H9 (cell line): ENCODE data around the gene NUP205. TPM values are rescaled to one million over a fixed set of nuclear protein-coding genes. Genes with fewer than 3 reads are reported as not detected.

Experiments used
- DNase-seq: peaks from one replicate; pipeline ENCODE4 v3.0.0-alpha.2; 2017
- H2AFZ ChIP-seq: one replicate; pipeline ENCODE4 v1.6.1; 2013; ENCODE audit warnings: mild to moderate bottlenecking, low read length, control low read depth, moderate library complexity
- H2AK5ac ChIP-seq: 2 replicates; pipeline ENCODE4 v1.6.1; 2013; ENCODE audit warnings: low read length, control low read depth, mixed read lengths; ENCODE audit not compliant: insufficient read length
- H2BK120ac ChIP-seq: one replicate; pipeline ENCODE4 v1.6.1; 2013; ENCODE audit warnings: low read depth, mild to moderate bottlenecking, low read length, control low read depth, inconsistent platforms; ENCODE audit not compliant: poor library complexity, severe bottlenecking
- H2BK12ac ChIP-seq: 2 replicates; pipeline ENCODE4 v1.6.1; 2013; ENCODE audit warnings: low read length, control low read depth, mixed read lengths, low read depth; ENCODE audit not compliant: insufficient read length
- H2BK15ac ChIP-seq: 2 replicates; pipeline ENCODE4 v1.6.1; 2013; ENCODE audit warnings: low read depth, low read length, control low read depth
- H2BK20ac ChIP-seq: one replicate; pipeline ENCODE4 v1.6.1; 2013; ENCODE audit warnings: low read depth, mild to moderate bottlenecking, low read length, control low read depth, inconsistent platforms; ENCODE audit not compliant: poor library complexity, severe bottlenecking
- H2BK5ac ChIP-seq: 2 replicates; pipeline ENCODE4 v1.6.1; 2013; ENCODE audit warnings: low read length, control low read depth, mixed read lengths; ENCODE audit not compliant: insufficient read length
- H3K14ac ChIP-seq: 2 replicates; pipeline ENCODE4 v1.6.1; 2013; ENCODE audit warnings: low read length, control low read depth; ENCODE audit not compliant: insufficient read depth
- H3K18ac ChIP-seq: 2 replicates; pipeline ENCODE4 v1.6.1; 2013; ENCODE audit warnings: low read depth, mild to moderate bottlenecking, mixed read lengths, low read length, control low read depth; ENCODE audit not compliant: insufficient read length
- H3K23ac ChIP-seq: 2 replicates; pipeline ENCODE4 v1.6.1; 2013; ENCODE audit warnings: low read length, control low read depth, mixed read lengths, low read depth; ENCODE audit not compliant: insufficient read length
- H3K23me2 ChIP-seq: 2 replicates; pipeline ENCODE4 v1.6.1; 2013; ENCODE audit warnings: low read depth, mild to moderate bottlenecking, mixed read lengths, low read length, control low read depth; ENCODE audit not compliant: insufficient read length, poor library complexity, severe bottlenecking
- H3K27ac ChIP-seq: 2 replicates; pipeline ENCODE4 v1.5.1; 2013; ENCODE audit warnings: low read length, control low read depth, mixed read lengths, low read depth; ENCODE audit not compliant: insufficient read length
- H3K27me3 ChIP-seq: 2 replicates; pipeline ENCODE4 v1.6.1; 2013; ENCODE audit warnings: low read length, control low read depth, inconsistent platforms; ENCODE audit not compliant: insufficient read depth
- H3K4ac ChIP-seq: 2 replicates; pipeline ENCODE4 v1.6.1; 2013; ENCODE audit warnings: low read depth, mild to moderate bottlenecking, control low read depth, inconsistent platforms, low read length, moderate library complexity
- H3K4me1 ChIP-seq: 2 replicates; pipeline ENCODE4 v1.6.1; 2013; ENCODE audit warnings: low read length, control low read depth, inconsistent platforms; ENCODE audit not compliant: insufficient read depth
- H3K4me2 ChIP-seq: 2 replicates; pipeline ENCODE4 v1.6.1; 2013; ENCODE audit warnings: low read length, control low read depth, mixed read lengths; ENCODE audit not compliant: insufficient read length, insufficient read depth
- H3K56ac ChIP-seq: 2 replicates; pipeline ENCODE4 v1.6.1; 2013; ENCODE audit warnings: low read depth, mild to moderate bottlenecking, mixed read lengths, low read length, control low read depth; ENCODE audit not compliant: insufficient read length
- H3K79me1 ChIP-seq: 2 replicates; pipeline ENCODE4 v1.6.1; 2013; ENCODE audit warnings: low read depth, mild to moderate bottlenecking, moderate library complexity, low read length, control low read depth, inconsistent platforms; ENCODE audit not compliant: insufficient read depth, poor library complexity, severe bottlenecking
- H3K79me2 ChIP-seq: 2 replicates; pipeline ENCODE4 v1.6.1; 2013; ENCODE audit warnings: low read length, control low read depth, inconsistent platforms; ENCODE audit not compliant: insufficient read depth
- H3K9ac ChIP-seq: 2 replicates; pipeline ENCODE4 v1.6.1; 2013; ENCODE audit warnings: low read length, control low read depth, mixed read lengths; ENCODE audit not compliant: insufficient read length; ENCODE audit errors: extremely low read depth
- H3K9me3 ChIP-seq: one replicate; pipeline ENCODE4 v1.6.1; 2013; ENCODE audit warnings: low read depth, low read length, inconsistent platforms; ENCODE audit not compliant: control insufficient read depth
- H3T11ph ChIP-seq: one replicate; pipeline ENCODE4 v1.6.1; 2013; ENCODE audit warnings: mild to moderate bottlenecking, low read length, control low read depth, inconsistent platforms
- H4K20me1 ChIP-seq: one replicate; pipeline ENCODE4 v1.6.1; 2013; ENCODE audit not compliant: control insufficient read depth, insufficient read length, insufficient read depth
- H4K5ac ChIP-seq: 2 replicates; pipeline ENCODE4 v1.6.1; 2013; ENCODE audit warnings: low read depth, mild to moderate bottlenecking, mixed read lengths, low read length, control low read depth; ENCODE audit not compliant: insufficient read length
- H4K8ac ChIP-seq: replicated peaks from 2 replicates; pipeline ENCODE4 v1.6.1; 2013; ENCODE audit warnings: low read length, control low read depth, mixed read lengths, low read depth; ENCODE audit not compliant: insufficient read length
- H4K91ac ChIP-seq: 2 replicates; pipeline ENCODE4 v1.6.1; 2013; ENCODE audit warnings: low read depth, mild to moderate bottlenecking, moderate library complexity, mixed read lengths, low read length, control low read depth; ENCODE audit not compliant: insufficient read length
- H3K27ac Mint-ChIP-seq, 3 experiments: 2 replicates in 2 of 3; 3 replicates in 1 of 3; pipeline ENCODE4 v1.8.0; 2020 to 2021; ENCODE audit warnings: mixed read lengths in 3 of 3, mild to moderate bottlenecking in 1 of 3, moderate library complexity in 1 of 3
- H3K27me3 Mint-ChIP-seq: 2 replicates; pipeline ENCODE4 v1.8.0; 2021; ENCODE audit warnings: low read depth, mild to moderate bottlenecking, moderate library complexity, mixed read lengths
- H3K36me3 Mint-ChIP-seq, 3 experiments: 2 replicates in 2 of 3; 3 replicates in 1 of 3; pipeline ENCODE4 v1.8.0; 2020 to 2021; ENCODE audit warnings: low read depth in 3 of 3, mixed read lengths in 3 of 3; ENCODE audit not compliant: insufficient read depth in 1 of 3
- H3K4me1 Mint-ChIP-seq, 2 experiments: 2 replicates each; pipeline ENCODE4 v1.8.0; 2020; ENCODE audit warnings: mixed read lengths in 2 of 2
- H3K4me3 Mint-ChIP-seq, 2 experiments: 2 replicates in 1 of 2; 3 replicates in 1 of 2; pipeline ENCODE4 v1.8.0; 2020 to 2021; ENCODE audit warnings: mild to moderate bottlenecking in 2 of 2, mixed read lengths in 2 of 2, moderate library complexity in 1 of 2
- H3K9me3 Mint-ChIP-seq, 2 experiments: 2 replicates in 1 of 2; 3 replicates in 1 of 2; pipeline ENCODE4 v1.8.0; 2020; ENCODE audit warnings: mild to moderate bottlenecking in 2 of 2, mixed read lengths in 2 of 2, moderate library complexity in 1 of 2
- CTCF ChIP-seq: fragments of 200-600 bp; sonication (generic); conservative IDR thresholded peaks from 3 replicates; pipeline ENCODE4 v1.8.0; 2021; ENCODE audit warnings: antibody characterized with exemption, mild to moderate bottlenecking
- WGBS: extraction: QIAGEN DNeasy Blood & Tissue Kit; methylation state at CpG from one replicate; pipeline ENCODE4 v1.1.7; 2013; ENCODE audit warnings: missing lambda C conversion rate, low lambda C conversion rate, mixed read lengths; ENCODE audit not compliant: insufficient read length; ENCODE audit errors: extremely low coverage; 5-methylcytosine and 5-hydroxymethylcytosine counted together
- total RNA-seq: library from RNA; stranded (reverse); gene quantifications from 2 replicates; pipeline ENCODE4 v1.2.1, GENCODE V29; 2021

The NUP205 gene
- total RNA-seq, 1 experiment from 2014 or later, result 158 TPM

DNA sequence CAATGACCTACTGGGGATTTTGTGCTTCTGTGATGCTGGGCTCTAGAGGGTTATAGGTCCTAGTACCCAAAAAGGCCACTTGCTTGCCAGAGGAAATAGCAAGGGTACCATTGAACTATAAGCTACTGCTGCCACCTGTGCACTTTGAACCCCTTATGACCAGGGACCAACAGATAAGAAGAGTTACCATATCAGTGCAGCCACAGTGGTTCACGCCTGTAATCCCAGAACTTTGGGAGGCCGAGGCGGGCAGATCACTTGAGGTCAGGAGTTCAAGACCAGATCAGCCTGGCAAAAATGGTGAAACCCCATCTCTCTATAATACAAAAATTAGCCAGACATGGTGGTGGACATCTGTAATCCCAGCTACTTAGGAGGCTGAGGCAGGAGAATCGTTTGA is 32.3 kb upstream of the NUP205 start:
- Histone ChIP-seq H2AK5ac (no peak overlapping the region), H3K4ac (no peak overlapping the region), H3K4me2 (no peak overlapping the region), H2BK15ac (no peak overlapping the region), H3K23ac (no peak overlapping the region), H2BK120ac (no peak overlapping the region), H2BK20ac (no peak overlapping the region), H2BK12ac (no peak overlapping the region), H3K18ac (no peak overlapping the region), H4K20me1 (no peaks in the 10 kb centered on the region), H3K79me2 (no peaks in the 10 kb centered on the region), H4K8ac (no peak overlapping the region), H2BK5ac (no peak overlapping the region), H3T11ph (no peak overlapping the region), H4K91ac (no peak overlapping the region), H3K14ac (no peak overlapping the region), H3K27ac (no peak overlapping the region), H3K23me2 (no peaks in the 10 kb centered on the region), H3K79me1 (no peaks in the 10 kb centered on the region), H3K9ac (no peak overlapping the region), H3K9me3 (no peaks in the 10 kb centered on the region), H3K4me1 (no peaks in the 10 kb centered on the region), H3K56ac (no peak overlapping the region), H4K5ac (no peak overlapping the region), H3K27me3 (no peaks in the 10 kb centered on the region), H2AFZ (no peak overlapping the region)
- TF ChIP-seq CTCF, result no peak
- no peaks in the 10 kb centered on the region for H3K4me1 Mint-ChIP-seq
- no peaks in the 10 kb centered on the region for H3K27me3 Mint-ChIP-seq
- no peaks in the 10 kb centered on the region for H3K36me3 Mint-ChIP-seq
- H3K9me3 Mint-ChIP-seq, result no peaks in the 10 kb centered on the region; a peak in 3 of 5 replicates
- no peak overlapping the region for H3K4me3 Mint-ChIP-seq
- WGBS, result no CpG with 5 or more reads among the region's 4 CpGs
- DNase-seq, result no peak
- no peak overlapping the region for H3K27ac Mint-ChIP-seq
